ENCODE results near the gene NPIPB4. TPM values are rescaled to one million over a fixed set of nuclear protein-coding genes. Genes with fewer than 3 reads are reported as not detected.
"Not testable (repeated sequence)": the region's sequence is repeated elsewhere in the genome, so short reads cannot be mapped to it uniquely, and the experiment has no call there.

The NPIPB4 gene
- total RNA-seq, 1 donor from 2014 or later = 269 TPM

DNA sequence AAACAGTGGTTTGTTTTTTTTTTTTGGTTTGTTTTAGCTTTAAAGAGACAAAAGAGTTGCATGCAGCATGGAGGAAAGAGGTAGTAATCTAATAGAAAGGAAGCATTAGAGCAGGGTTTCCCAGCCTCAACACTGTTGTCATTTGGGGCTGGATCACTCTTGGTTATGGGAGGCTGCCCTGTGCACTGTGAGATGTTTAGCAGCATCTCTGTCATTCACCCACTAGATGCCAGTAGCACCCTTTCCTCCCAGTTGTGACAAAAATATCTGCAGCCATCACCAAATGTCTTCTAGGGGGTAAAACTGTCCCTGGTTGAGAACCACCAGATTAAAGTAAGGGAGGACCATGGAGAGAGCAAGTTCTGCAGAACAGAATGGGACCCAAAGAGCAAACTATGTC, 40.5 kb downstream of the NPIPB4 start:
- not testable (repeated sequence) for H3K9me3 Mint-ChIP-seq; H3K4me3 Mint-ChIP-seq; H3K27ac Mint-ChIP-seq; DNase-seq (ENCODE audit: low spot score in 2 of 2, unreplicated experiment in 2 of 2); H3K27me3 Mint-ChIP-seq (ENCODE audit: low read depth); H3K36me3 Mint-ChIP-seq
- peaks cover 10% of the 10 kb centered on the region for H3K4me1 Mint-ChIP-seq

DNA sequence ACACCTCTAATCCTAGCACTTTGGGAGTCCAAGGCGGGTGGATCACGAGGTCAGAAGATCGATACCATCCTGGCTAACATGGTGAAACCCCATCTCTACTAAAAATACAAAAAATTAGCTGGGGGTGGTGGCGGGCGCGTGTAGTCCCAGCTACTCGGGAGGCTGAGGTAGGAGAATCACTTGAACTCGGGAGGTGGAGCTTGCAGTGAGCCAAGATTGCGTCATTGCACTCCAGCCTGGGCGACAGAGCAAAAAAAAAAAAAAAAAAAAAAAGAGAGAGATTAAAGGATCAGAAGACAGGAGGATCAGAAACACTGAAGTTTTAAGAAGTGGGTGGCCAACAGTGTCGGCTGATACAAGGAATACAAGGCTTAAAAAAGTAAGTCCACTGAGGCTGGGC, 41.9 kb downstream of the NPIPB4 start:
- H3K27me3 Mint-ChIP-seq (ENCODE audit: low read depth); DNase-seq (ENCODE audit: low spot score in 2 of 2, unreplicated experiment in 2 of 2); H3K36me3 Mint-ChIP-seq; H3K9me3 Mint-ChIP-seq; H3K27ac Mint-ChIP-seq; H3K4me3 Mint-ChIP-seq: not testable (repeated sequence)
- H3K4me1 Mint-ChIP-seq = peaks cover 10% of the 10 kb centered on the region

DNA sequence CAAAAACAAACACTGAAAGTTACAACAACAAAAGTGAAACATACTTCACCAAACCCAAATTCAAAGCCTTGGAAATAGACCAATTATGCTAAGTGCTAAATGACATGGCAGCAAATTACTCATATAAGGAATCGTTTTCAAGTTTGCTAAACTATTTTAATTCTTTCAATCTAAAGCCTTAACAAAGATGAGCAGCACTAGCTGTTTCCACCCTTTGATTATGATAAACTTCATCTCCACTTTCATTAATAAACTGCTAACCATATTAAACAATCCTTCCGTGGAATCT, 55.2 kb downstream of the NPIPB4 start:
- H3K4me3 Mint-ChIP-seq; H3K9me3 Mint-ChIP-seq; H3K27ac Mint-ChIP-seq; H3K27me3 Mint-ChIP-seq (ENCODE audit: low read depth); H3K4me1 Mint-ChIP-seq; H3K36me3 Mint-ChIP-seq; DNase-seq (ENCODE audit: low spot score in 2 of 2, unreplicated experiment in 2 of 2): not testable (repeated sequence)

GRCh38 chr16:21801538-21802374, 55.8 kb downstream of the NPIPB4 start:
- DNase-seq (ENCODE audit: low spot score in 2 of 2, unreplicated experiment in 2 of 2); H3K27me3 Mint-ChIP-seq (ENCODE audit: low read depth); H3K9me3 Mint-ChIP-seq; H3K4me1 Mint-ChIP-seq; H3K27ac Mint-ChIP-seq; H3K36me3 Mint-ChIP-seq; H3K4me3 Mint-ChIP-seq: not testable (repeated sequence)
- peak; percentile 46 for TF ChIP-seq CTCF (IDR thresholded peaks at IDR 0.05; ENCODE audit: unreplicated experiment)

DNA sequence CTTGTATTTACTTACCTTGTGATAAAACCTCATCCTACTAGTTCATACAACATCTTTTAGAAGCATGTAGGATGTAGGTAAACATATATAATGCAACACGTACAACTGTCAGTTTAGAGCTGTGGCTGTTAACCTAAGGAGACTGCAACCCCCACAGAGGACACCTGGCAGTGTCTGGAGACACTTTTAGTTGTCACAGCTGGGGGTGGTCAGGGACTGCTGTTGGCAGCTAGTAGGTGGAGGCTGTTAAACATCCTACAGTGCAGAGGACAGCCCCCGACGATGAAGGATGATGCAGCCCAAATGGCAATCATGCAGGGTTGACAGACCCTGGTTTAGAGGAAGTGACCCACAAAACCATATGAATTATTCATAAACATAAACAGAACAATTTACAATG, 59.0 kb downstream of the NPIPB4 start:
- not testable (repeated sequence) for H3K27ac Mint-ChIP-seq; H3K4me3 Mint-ChIP-seq; H3K36me3 Mint-ChIP-seq; H3K9me3 Mint-ChIP-seq; H3K27me3 Mint-ChIP-seq (ENCODE audit: low read depth); H3K4me1 Mint-ChIP-seq; DNase-seq (ENCODE audit: low spot score in 2 of 2, unreplicated experiment in 2 of 2)

DNA sequence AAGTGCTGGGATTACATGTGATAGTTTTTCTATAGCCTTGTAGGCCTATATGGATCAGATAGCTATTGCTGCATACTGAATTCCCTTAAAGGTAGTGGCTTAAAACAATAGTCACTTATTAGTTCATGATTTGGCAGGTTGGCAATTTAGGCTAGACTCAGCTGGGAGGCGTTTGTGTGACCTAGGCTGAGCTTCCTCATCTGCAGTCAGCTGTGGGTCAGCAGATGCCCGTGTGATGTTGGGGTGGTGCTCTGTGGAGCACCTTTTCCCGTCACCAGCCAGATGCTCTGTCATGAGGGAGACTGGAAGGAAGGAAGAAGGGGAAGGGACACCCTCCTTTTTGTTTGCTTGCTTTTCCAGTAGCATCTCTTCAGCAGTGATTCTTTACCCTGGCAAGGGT, 64.2 kb downstream of the NPIPB4 start:
- H3K27ac Mint-ChIP-seq; H3K4me3 Mint-ChIP-seq; H3K9me3 Mint-ChIP-seq; H3K4me1 Mint-ChIP-seq; H3K36me3 Mint-ChIP-seq; H3K27me3 Mint-ChIP-seq (ENCODE audit: low read depth); DNase-seq (ENCODE audit: low spot score in 2 of 2, unreplicated experiment in 2 of 2): not testable (repeated sequence)

DNA sequence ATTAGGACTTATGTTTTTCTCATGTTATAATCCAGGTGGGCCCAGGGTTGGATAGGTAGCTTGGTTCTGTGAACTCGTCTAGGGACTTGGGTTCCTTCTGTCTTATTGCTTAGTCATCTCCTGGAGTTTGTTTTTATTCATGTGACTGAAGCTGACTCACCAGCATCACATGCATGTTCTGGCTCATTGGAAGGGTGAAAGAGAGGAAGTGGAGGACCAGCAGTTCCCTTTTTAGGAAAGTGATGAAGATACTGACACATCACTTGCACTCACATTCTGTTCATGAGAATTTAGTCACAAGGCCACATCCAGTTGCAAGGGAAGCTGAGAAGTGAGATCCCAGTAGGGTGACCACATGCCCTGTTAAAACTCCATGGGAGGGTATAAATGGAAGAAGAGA, 67.0 kb downstream of the NPIPB4 start:
- H3K27ac Mint-ChIP-seq; H3K36me3 Mint-ChIP-seq; DNase-seq (ENCODE audit: low spot score in 2 of 2, unreplicated experiment in 2 of 2); H3K4me1 Mint-ChIP-seq; H3K27me3 Mint-ChIP-seq (ENCODE audit: low read depth); H3K9me3 Mint-ChIP-seq; H3K4me3 Mint-ChIP-seq: not testable (repeated sequence)

Other genes with a start within 250 kb of the NPIPB4 start
- not detected in 3 replicates for gene IGSF6, start 205.1 kb downstream of the NPIPB4 start, total RNA-seq
- gene OTOA, start 193.8 kb downstream of the NPIPB4 start, total RNA-seq = 0.09 to 0.25 TPM (median 0.25 TPM) in 3 replicates
- gene UQCRC2, start 95.6 kb upstream of the NPIPB4 start, total RNA-seq = 197 to 221 TPM (median 199 TPM) in 3 replicates
- gene PDZD9, start 143.4 kb upstream of the NPIPB4 start, total RNA-seq = not detected in 3 replicates
- gene MOSMO, start 150.4 kb upstream of the NPIPB4 start, total RNA-seq = 14.8 to 17.5 TPM (median 17.0 TPM) in 3 replicates
- gene VWA3A, start 234.8 kb upstream of the NPIPB4 start, total RNA-seq = 0.18 to 0.54 TPM (median 0.35 TPM) in 3 replicates

All from mesothelial cell of epicardium (in vitro differentiated cells).